MM.1S (cell line): ENCODE measurements around the gene BRD8.

Experiments used
- DNase-seq: peaks from one replicate; pipeline ENCODE4 v3.0.0-alpha.2; 2015
- H2AFZ ChIP-seq: fragments of 300-600 bp; sonication (generic); 2 replicates; pipeline ENCODE4 v1.6.0; 2016; ENCODE audit warnings: antibody characterized with exemption, low read length
- H3F3A ChIP-seq: fragments of 300-600 bp; sonication (generic); 2 replicates; pipeline ENCODE4 v1.6.1; 2016; ENCODE audit warnings: mild to moderate bottlenecking, antibody characterized with exemption, low read length, moderate library complexity, mixed read lengths; ENCODE audit not compliant: insufficient read depth
- H3K27ac ChIP-seq: fragments of 300-600 bp; sonication (generic); 2 replicates; pipeline ENCODE4 v1.5.1; 2016; ENCODE audit warnings: mild to moderate bottlenecking, low read length
- H3K27me3 ChIP-seq: fragments of 300-600 bp; sonication (generic); replicated peaks from 2 replicates; pipeline ENCODE4 v1.6.0; 2016; ENCODE audit warnings: low read length; ENCODE audit not compliant: insufficient read depth
- H3K36me3 ChIP-seq: fragments of 300-600 bp; sonication (generic); replicated peaks from 2 replicates; pipeline ENCODE4 v1.6.1; 2016; ENCODE audit warnings: mild to moderate bottlenecking, low read length, mixed read lengths; ENCODE audit not compliant: insufficient read depth
- H3K4me1 ChIP-seq: fragments of 300-600 bp; sonication (generic); 2 replicates; pipeline ENCODE4 v1.6.1; 2016; ENCODE audit warnings: low read length, mixed read lengths
- H3K4me2 ChIP-seq: fragments of 300-600 bp; sonication (generic); 2 replicates; pipeline ENCODE4 v1.6.0; 2016; ENCODE audit warnings: low read depth, low read length
- H3K4me3 ChIP-seq: fragments of 300-600 bp; sonication (generic); 2 replicates; pipeline ENCODE4 v1.5.1; 2016; ENCODE audit warnings: low read length, mixed read lengths
- H3K79me2 ChIP-seq: fragments of 300-600 bp; sonication (generic); 2 replicates; pipeline ENCODE4 v1.6.1; 2016; ENCODE audit warnings: mixed run types, low read length, mixed read lengths
- H3K9ac ChIP-seq: fragments of 300-600 bp; sonication (generic); 2 replicates; pipeline ENCODE4 v1.6.1; 2016; ENCODE audit warnings: low read length, mixed read lengths
- H3K9me2 ChIP-seq: fragments of 300-600 bp; sonication (generic); replicated peaks from 2 replicates; pipeline ENCODE4 v1.6.1; 2016; ENCODE audit warnings: mild to moderate bottlenecking, low read length, mixed read lengths; ENCODE audit not compliant: insufficient read depth
- H3K9me3 ChIP-seq: fragments of 300-600 bp; sonication (generic); replicated peaks from 2 replicates; pipeline ENCODE4 v1.6.1; 2016; ENCODE audit warnings: mild to moderate bottlenecking, low read length, mixed read lengths; ENCODE audit not compliant: insufficient read depth
- H4K20me1 ChIP-seq: fragments of 300-600 bp; sonication (generic); 2 replicates; pipeline ENCODE4 v1.6.1; 2016; ENCODE audit warnings: mild to moderate bottlenecking, low read length, moderate library complexity, mixed read lengths; ENCODE audit not compliant: insufficient read depth
- EZH2 ChIP-seq: fragments of 300-600 bp; sonication (generic); optimal IDR thresholded peaks from 2 replicates; pipeline ENCODE3; 2017; ENCODE audit warnings: low read depth, mild to moderate bottlenecking, antibody characterized with exemption, low read length, mixed read lengths
- EZH2phosphoT487 ChIP-seq: fragments of 300-600 bp; sonication (generic); IDR thresholded peaks from 2 replicates; pipeline ENCODE4 v1.6.1; 2018; ENCODE audit warnings: antibody characterized with exemption, low read length
- TF ChIP-seq, protein P1 (sequence below): fragments of 300-600 bp; sonication (generic); IDR thresholded peaks from 2 replicates; pipeline ENCODE4 v1.5.1; 2016; ENCODE audit warnings: antibody characterized with exemption, low read length, mixed read lengths

BRD8 gene

DNA sequence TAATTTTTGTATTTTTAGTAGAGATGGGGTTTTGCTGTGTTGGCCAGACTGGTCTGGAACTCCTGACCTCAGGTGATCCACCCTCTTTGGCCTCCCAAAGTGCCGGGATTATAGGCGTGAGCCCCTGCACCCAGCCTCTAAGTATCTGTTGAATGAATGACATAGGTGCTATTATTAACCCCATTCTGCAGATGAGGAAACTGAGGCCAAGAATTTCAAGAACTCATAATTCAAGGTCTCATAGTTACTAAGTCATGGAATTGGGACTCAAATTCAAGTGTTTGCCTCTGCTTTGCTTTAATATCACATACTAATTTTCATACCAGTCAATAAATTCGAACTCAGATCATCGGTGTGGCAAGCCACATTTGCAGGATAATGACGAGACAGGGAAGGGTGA is 2.4 kb upstream of the BRD8 start:
- Histone ChIP-seq H3K9ac (no peak overlapping the region), H3K9me2 (no peaks in the 10 kb centered on the region), H3K27ac (no peak overlapping the region), H3K36me3 (peaks cover 26% of the 10 kb centered on the region), H3F3A (peaks cover 28% of the 10 kb centered on the region), H4K20me1 (no peaks in the 10 kb centered on the region), H3K79me2 (peaks cover 54% of the 10 kb centered on the region), H3K4me1 (peaks cover 14% of the 10 kb centered on the region), H3K27me3 (no peaks in the 10 kb centered on the region), H3K4me2 (peak overlapping the region; percentile 83; the same call in 1 of the 2 replicates), H3K4me3 (no peak overlapping the region), H2AFZ (no peak overlapping the region), H3K9me3 (no peaks in the 10 kb centered on the region)
- TF ChIP-seq, protein P1, sequence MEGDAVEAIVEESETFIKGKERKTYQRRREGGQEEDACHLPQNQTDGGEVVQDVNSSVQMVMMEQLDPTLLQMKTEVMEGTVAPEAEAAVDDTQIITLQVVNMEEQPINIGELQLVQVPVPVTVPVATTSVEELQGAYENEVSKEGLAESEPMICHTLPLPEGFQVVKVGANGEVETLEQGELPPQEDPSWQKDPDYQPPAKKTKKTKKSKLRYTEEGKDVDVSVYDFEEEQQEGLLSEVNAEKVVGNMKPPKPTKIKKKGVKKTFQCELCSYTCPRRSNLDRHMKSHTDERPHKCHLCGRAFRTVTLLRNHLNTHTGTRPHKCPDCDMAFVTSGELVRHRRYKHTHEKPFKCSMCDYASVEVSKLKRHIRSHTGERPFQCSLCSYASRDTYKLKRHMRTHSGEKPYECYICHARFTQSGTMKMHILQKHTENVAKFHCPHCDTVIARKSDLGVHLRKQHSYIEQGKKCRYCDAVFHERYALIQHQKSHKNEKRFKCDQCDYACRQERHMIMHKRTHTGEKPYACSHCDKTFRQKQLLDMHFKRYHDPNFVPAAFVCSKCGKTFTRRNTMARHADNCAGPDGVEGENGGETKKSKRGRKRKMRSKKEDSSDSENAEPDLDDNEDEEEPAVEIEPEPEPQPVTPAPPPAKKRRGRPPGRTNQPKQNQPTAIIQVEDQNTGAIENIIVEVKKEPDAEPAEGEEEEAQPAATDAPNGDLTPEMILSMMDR, result no peak
- TF ChIP-seq EZH2phosphoT487 (no peak), EZH2 (no peak)
- DNase-seq, result no peak

DNA sequence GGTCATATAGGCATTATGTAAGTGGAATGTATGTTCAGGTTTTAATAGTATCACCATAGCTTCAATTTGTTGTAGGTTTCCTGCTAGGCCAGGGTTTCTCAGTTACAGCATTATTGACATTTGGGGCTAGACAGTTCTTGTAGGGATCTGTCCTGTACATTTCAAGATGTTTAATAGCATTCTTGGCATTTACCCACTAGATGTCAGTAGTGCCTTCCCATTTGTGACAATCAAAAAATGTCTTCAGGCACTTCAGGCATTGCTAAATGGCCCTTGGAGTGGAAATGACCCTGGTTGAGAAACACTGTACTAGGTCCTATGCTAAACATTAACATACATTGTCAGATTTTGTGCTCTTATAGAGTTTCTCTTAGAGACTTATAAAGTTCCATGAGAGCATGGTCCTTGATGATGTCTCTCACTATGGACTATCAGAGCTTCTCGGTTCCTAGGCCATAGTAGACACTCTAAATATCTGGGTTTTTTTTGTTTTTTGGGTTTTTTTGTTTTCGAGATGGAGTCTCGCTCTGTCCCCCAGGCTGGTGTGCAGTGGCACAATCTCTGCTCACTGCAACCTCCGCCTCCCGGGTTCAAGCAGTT is 1.9 kb upstream of the BRD8 start:
- H3K9me2 ChIP-seq, result no peaks in the 10 kb centered on the region
- H3K4me1 ChIP-seq, result peaks cover 8% of the 10 kb centered on the region
- H4K20me1 ChIP-seq, result no peaks in the 10 kb centered on the region
- H3K27ac ChIP-seq, result no peak overlapping the region
- TF ChIP-seq, protein P1, result peak; percentile 71
- TF ChIP-seq EZH2 (no peak), EZH2phosphoT487 (no peak)
- peak overlapping the region; percentile 77 for H3K4me3 ChIP-seq
- peaks cover 23% of the 10 kb centered on the region for H3F3A ChIP-seq
- peaks cover 58% of the 10 kb centered on the region for H3K79me2 ChIP-seq
- no peaks in the 10 kb centered on the region for H3K27me3 ChIP-seq
- H3K9me3 ChIP-seq, result no peaks in the 10 kb centered on the region
- DNase-seq, result peak; percentile 78
- H3K9ac ChIP-seq, result peak overlapping the region; percentile 60; the same call in 1 of the 2 replicates
- peaks cover 24% of the 10 kb centered on the region for H3K36me3 ChIP-seq
- peak overlapping the region; percentile 83 for H3K4me2 ChIP-seq
- no peak overlapping the region for H2AFZ ChIP-seq

DNA sequence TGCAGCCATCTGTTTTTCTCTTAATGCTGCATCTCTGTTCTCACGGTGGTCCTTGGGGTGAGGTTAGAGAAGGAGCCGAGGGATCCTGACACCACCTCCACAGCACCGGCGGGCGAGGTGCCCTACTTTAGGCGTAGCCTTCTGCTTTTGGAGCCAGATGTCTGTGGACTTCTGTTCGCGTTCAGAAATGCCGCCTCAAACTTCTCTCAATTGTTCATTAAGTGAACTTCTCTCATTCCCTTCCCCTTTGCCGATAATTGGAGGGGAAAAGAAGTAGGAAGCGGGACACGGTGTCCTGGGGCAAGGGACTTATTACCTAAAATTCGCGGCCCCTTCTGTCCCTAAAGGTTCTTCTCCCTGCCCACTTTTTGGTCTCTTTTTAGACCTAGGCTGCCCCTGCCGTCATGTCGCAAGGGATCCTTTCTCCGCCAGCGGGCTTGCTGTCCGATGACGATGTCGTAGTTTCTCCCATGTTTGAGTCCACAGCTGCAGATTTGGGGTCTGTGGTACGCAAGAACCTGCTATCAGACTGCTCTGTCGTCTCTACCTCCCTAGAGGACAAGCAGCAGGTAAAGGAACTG is 937 bp upstream of the BRD8 start:
- no peaks in the 10 kb centered on the region for H4K20me1 ChIP-seq
- H3K4me2 ChIP-seq, result peak overlapping the region; percentile 83
- H3K4me3 ChIP-seq, result peak overlapping the region; percentile 77
- H3K9me2 ChIP-seq, result no peaks in the 10 kb centered on the region
- H3K9me3 ChIP-seq, result no peaks in the 10 kb centered on the region
- peak overlapping the region; percentile 60; the same call in 1 of the 2 replicates for H3K9ac ChIP-seq
- peaks cover 25% of the 10 kb centered on the region for H3K36me3 ChIP-seq
- peak overlapping the region; percentile 73 for H2AFZ ChIP-seq
- DNase-seq, result peak; percentile 9
- no peaks in the 10 kb centered on the region for H3K27me3 ChIP-seq
- H3K79me2 ChIP-seq, result peaks cover 66% of the 10 kb centered on the region
- H3K27ac ChIP-seq, result peak overlapping the region; percentile 73; the same call in 1 of the 2 replicates
- TF ChIP-seq, protein P1, result no peak
- peaks cover 5% of the 10 kb centered on the region; the same call in 1 of the 2 replicates for H3K4me1 ChIP-seq
- H3F3A ChIP-seq, result peaks cover 16% of the 10 kb centered on the region
